ENCODE data around the gene TAS2R30.
"Not testable (repeated sequence)": the region's sequence is repeated elsewhere in the genome, so short reads cannot be mapped to it uniquely, and the experiment has no call there.

TAS2R30 gene

GRCh38 chr12:11134305-11134704 is at the start of gene TAS2R30:
Gene TAS2R30 (minus strand): TSS chr12:11134644. CDS start chr12:11134244, 400 bp downstream.
- DNase-seq, result no peak

GRCh38 chr12:11183011-11183410 is 48.6 kb upstream of the TAS2R30 start:
- no peak for DNase-seq

- no peak for DNase-seq
These were observed 48.1 kb upstream of the TAS2R30 start for GRCh38 chr12:11182529-11182928.

- no peak for DNase-seq
These were observed 43.8 kb upstream of the TAS2R30 start for GRCh38 chr12:11178250-11178649.

- no peak for DNase-seq
These were observed 39.6 kb upstream of the TAS2R30 start for GRCh38 chr12:11174022-11174421.

- peak; percentile 7 for DNase-seq
These were observed 37.7 kb upstream of the TAS2R30 start for GRCh38 chr12:11171969-11172675.

- DNase-seq, result peak; percentile 90
These were observed 36.9 kb upstream of the TAS2R30 start, which contains the start of gene SMIM10L1 for GRCh38 chr12:11171145-11171968. Gene SMIM10L1 (plus strand): TSS chr12:11171194. CDS start chr12:11171357, 163 bp downstream.

GRCh38 chr12:11170810-11171144 is 36.3 kb upstream of the TAS2R30 start:
- DNase-seq, result no peak

GRCh38 chr12:11166300-11166699 is 31.9 kb upstream of the TAS2R30 start:
- DNase-seq, result no peak

GRCh38 chr12:11164384-11164783 is 29.9 kb upstream of the TAS2R30 start:
- DNase-seq, result no peak

GRCh38 chr12:11162502-11162901 is 28.1 kb upstream of the TAS2R30 start:
- DNase-seq, result peak; percentile 12

GRCh38 chr12:11158885-11159444 is 24.5 kb upstream of the TAS2R30 start:
- no peak for DNase-seq

- no peak for DNase-seq
These were observed 20.0 kb upstream of the TAS2R30 start for GRCh38 chr12:11154400-11154925.

- no peak for DNase-seq
These were observed 18.3 kb upstream of the TAS2R30 start for GRCh38 chr12:11152725-11153124.

- no peak for DNase-seq
These were observed 16.4 kb upstream of the TAS2R30 start for GRCh38 chr12:11150832-11151231.

GRCh38 chr12:11147420-11147819 is 13.0 kb upstream of the TAS2R30 start:
- DNase-seq, result no peak

- DNase-seq, result no peak
These were observed 9.9 kb upstream of the TAS2R30 start for GRCh38 chr12:11144297-11144696.

GRCh38 chr12:11143352-11143751 is 8.9 kb upstream of the TAS2R30 start:
- DNase-seq, result no peak

GRCh38 chr12:11136075-11136474 is 1.6 kb upstream of the TAS2R30 start:
- DNase-seq, result no peak

- no peak for DNase-seq
These were observed 628 bp downstream of the TAS2R30 start for GRCh38 chr12:11133816-11134215.

GRCh38 chr12:11133162-11133561 is 1.3 kb downstream of the TAS2R30 start:
- no peak for DNase-seq

GRCh38 chr12:11130999-11131398 is 3.4 kb downstream of the TAS2R30 start:
- DNase-seq, result no peak

- DNase-seq, result no peak
These were observed 4.1 kb downstream of the TAS2R30 start for GRCh38 chr12:11130382-11130781.

GRCh38 chr12:11114130-11114529 is 20.3 kb downstream of the TAS2R30 start:
- not testable (repeated sequence) for DNase-seq

Measured in CD4-positive, alpha-beta T cell treated with Interleukin-10 for 1 hour (primary cell).